A673 (cell line): Measurements from ENCODE around the gene OVCH1.

Experiments used
- EZH2 ChIP-seq: fragments of 200-600 bp; sonication (generic); IDR thresholded peaks from 2 replicates; pipeline ENCODE4 v1.6.1; 2017; ENCODE audit warnings: borderline replicate concordance, low read depth, mild to moderate bottlenecking, mixed read lengths, antibody characterized with exemption, low read length; ENCODE audit not compliant: poor library complexity, severe bottlenecking
- TF ChIP-seq, protein P1 (sequence below): fragments of 300-800, 200-600 bp; sonication (generic); conservative IDR thresholded peaks from 2 replicates; pipeline ENCODE4 v1.5.1; 2017; ENCODE audit warnings: low read depth, mild to moderate bottlenecking, antibody characterized with exemption, low read length, moderate library complexity, mixed read lengths

DNA sequence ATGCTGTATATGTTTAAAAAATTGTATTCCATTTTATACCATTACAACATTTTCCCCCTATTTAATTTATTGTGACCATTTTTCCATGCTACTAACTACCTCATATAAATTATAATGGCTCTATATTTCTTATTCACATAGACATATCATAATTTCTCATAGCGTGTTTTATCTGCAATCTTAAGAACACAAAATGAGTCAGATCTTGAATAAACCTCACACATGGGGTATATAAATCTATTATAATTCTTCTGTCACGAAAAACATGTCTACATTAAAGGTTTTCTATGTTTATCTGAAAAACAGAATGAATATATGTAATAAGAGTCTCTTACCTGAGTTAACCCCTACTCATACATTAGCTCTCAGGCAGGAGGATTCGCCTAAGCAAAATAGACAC is 66.0 kb downstream of the OVCH1 start:
- TF ChIP-seq, protein P1, sequence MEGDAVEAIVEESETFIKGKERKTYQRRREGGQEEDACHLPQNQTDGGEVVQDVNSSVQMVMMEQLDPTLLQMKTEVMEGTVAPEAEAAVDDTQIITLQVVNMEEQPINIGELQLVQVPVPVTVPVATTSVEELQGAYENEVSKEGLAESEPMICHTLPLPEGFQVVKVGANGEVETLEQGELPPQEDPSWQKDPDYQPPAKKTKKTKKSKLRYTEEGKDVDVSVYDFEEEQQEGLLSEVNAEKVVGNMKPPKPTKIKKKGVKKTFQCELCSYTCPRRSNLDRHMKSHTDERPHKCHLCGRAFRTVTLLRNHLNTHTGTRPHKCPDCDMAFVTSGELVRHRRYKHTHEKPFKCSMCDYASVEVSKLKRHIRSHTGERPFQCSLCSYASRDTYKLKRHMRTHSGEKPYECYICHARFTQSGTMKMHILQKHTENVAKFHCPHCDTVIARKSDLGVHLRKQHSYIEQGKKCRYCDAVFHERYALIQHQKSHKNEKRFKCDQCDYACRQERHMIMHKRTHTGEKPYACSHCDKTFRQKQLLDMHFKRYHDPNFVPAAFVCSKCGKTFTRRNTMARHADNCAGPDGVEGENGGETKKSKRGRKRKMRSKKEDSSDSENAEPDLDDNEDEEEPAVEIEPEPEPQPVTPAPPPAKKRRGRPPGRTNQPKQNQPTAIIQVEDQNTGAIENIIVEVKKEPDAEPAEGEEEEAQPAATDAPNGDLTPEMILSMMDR, result no peak
- TF ChIP-seq EZH2, result no peak
